Gastrocnemius medialis (tissue), 4 donors: Measurements from ENCODE around the gene GRIK4.

Source experiments
- CTCF ChIP-seq, 5 experiments: fragments of 450-650 bp in 3 of 5; fragments of 200-600 bp in 2 of 5; sonication (generic) in 2 of 5; IDR thresholded peaks in 4 of 5; conservative IDR thresholded peaks in 1 of 5; 1 replicate in 4 of 5; 2 replicates in 1 of 5; pipeline ENCODE4 v1.5.1; 2016 to 2019; ENCODE audit warnings: antibody characterized with exemption in 5 of 5, mild to moderate bottlenecking in 3 of 5, moderate library complexity in 3 of 5
- POLR2A ChIP-seq, 2 donors: fragments of 450-650 bp; IDR thresholded peaks; one replicate each; pipeline ENCODE4 v1.6.1; 2017; ENCODE audit warnings: antibody characterized with exemption in 2 of 2, mild to moderate bottlenecking in 2 of 2, moderate library complexity in 2 of 2

- TF ChIP-seq CTCF (IDR thresholded peaks at IDR 0.05 in 4 of 5, conservative IDR thresholded peaks at IDR 0.05 in 1 of 5) (no peak), POLR2A (IDR thresholded peaks at IDR 0.05) (no peak)
Observed at GRCh38 chr11:120486138-120486537, 25.4 kb upstream of the GRIK4 start.
